H9 (cell line): ENCODE measurements around the gene GCNA. TPM values are rescaled to one million over a fixed set of nuclear protein-coding genes. Genes with fewer than 3 reads are reported as not detected.

Experiments
- DNase-seq: peaks from one replicate; pipeline ENCODE4 v3.0.0-alpha.2; 2017
- H2AFZ ChIP-seq: one replicate; pipeline ENCODE4 v1.6.1; 2013; ENCODE audit warnings: mild to moderate bottlenecking, low read length, control low read depth, moderate library complexity
- H2AK5ac ChIP-seq: 2 replicates; pipeline ENCODE4 v1.6.1; 2013; ENCODE audit warnings: low read length, control low read depth, mixed read lengths; ENCODE audit not compliant: insufficient read length
- H2BK120ac ChIP-seq: one replicate; pipeline ENCODE4 v1.6.1; 2013; ENCODE audit warnings: low read depth, mild to moderate bottlenecking, low read length, control low read depth, inconsistent platforms; ENCODE audit not compliant: poor library complexity, severe bottlenecking
- H2BK12ac ChIP-seq: 2 replicates; pipeline ENCODE4 v1.6.1; 2013; ENCODE audit warnings: low read length, control low read depth, mixed read lengths, low read depth; ENCODE audit not compliant: insufficient read length
- H2BK15ac ChIP-seq: 2 replicates; pipeline ENCODE4 v1.6.1; 2013; ENCODE audit warnings: low read depth, low read length, control low read depth
- H2BK20ac ChIP-seq: one replicate; pipeline ENCODE4 v1.6.1; 2013; ENCODE audit warnings: low read depth, mild to moderate bottlenecking, low read length, control low read depth, inconsistent platforms; ENCODE audit not compliant: poor library complexity, severe bottlenecking
- H2BK5ac ChIP-seq: 2 replicates; pipeline ENCODE4 v1.6.1; 2013; ENCODE audit warnings: low read length, control low read depth, mixed read lengths; ENCODE audit not compliant: insufficient read length
- H3K14ac ChIP-seq: 2 replicates; pipeline ENCODE4 v1.6.1; 2013; ENCODE audit warnings: low read length, control low read depth; ENCODE audit not compliant: insufficient read depth
- H3K18ac ChIP-seq: 2 replicates; pipeline ENCODE4 v1.6.1; 2013; ENCODE audit warnings: low read depth, mild to moderate bottlenecking, mixed read lengths, low read length, control low read depth; ENCODE audit not compliant: insufficient read length
- H3K23ac ChIP-seq: 2 replicates; pipeline ENCODE4 v1.6.1; 2013; ENCODE audit warnings: low read length, control low read depth, mixed read lengths, low read depth; ENCODE audit not compliant: insufficient read length
- H3K23me2 ChIP-seq: 2 replicates; pipeline ENCODE4 v1.6.1; 2013; ENCODE audit warnings: low read depth, mild to moderate bottlenecking, mixed read lengths, low read length, control low read depth; ENCODE audit not compliant: insufficient read length, poor library complexity, severe bottlenecking
- H3K27ac ChIP-seq: 2 replicates; pipeline ENCODE4 v1.5.1; 2013; ENCODE audit warnings: low read length, control low read depth, mixed read lengths, low read depth; ENCODE audit not compliant: insufficient read length
- H3K27me3 ChIP-seq: 2 replicates; pipeline ENCODE4 v1.6.1; 2013; ENCODE audit warnings: low read length, control low read depth, inconsistent platforms; ENCODE audit not compliant: insufficient read depth
- H3K4ac ChIP-seq: 2 replicates; pipeline ENCODE4 v1.6.1; 2013; ENCODE audit warnings: low read depth, mild to moderate bottlenecking, control low read depth, inconsistent platforms, low read length, moderate library complexity
- H3K4me1 ChIP-seq: 2 replicates; pipeline ENCODE4 v1.6.1; 2013; ENCODE audit warnings: low read length, control low read depth, inconsistent platforms; ENCODE audit not compliant: insufficient read depth
- H3K4me2 ChIP-seq: 2 replicates; pipeline ENCODE4 v1.6.1; 2013; ENCODE audit warnings: low read length, control low read depth, mixed read lengths; ENCODE audit not compliant: insufficient read length, insufficient read depth
- H3K56ac ChIP-seq: 2 replicates; pipeline ENCODE4 v1.6.1; 2013; ENCODE audit warnings: low read depth, mild to moderate bottlenecking, mixed read lengths, low read length, control low read depth; ENCODE audit not compliant: insufficient read length
- H3K79me1 ChIP-seq: 2 replicates; pipeline ENCODE4 v1.6.1; 2013; ENCODE audit warnings: low read depth, mild to moderate bottlenecking, moderate library complexity, low read length, control low read depth, inconsistent platforms; ENCODE audit not compliant: insufficient read depth, poor library complexity, severe bottlenecking
- H3K79me2 ChIP-seq: 2 replicates; pipeline ENCODE4 v1.6.1; 2013; ENCODE audit warnings: low read length, control low read depth, inconsistent platforms; ENCODE audit not compliant: insufficient read depth
- H3K9ac ChIP-seq: 2 replicates; pipeline ENCODE4 v1.6.1; 2013; ENCODE audit warnings: low read length, control low read depth, mixed read lengths; ENCODE audit not compliant: insufficient read length; ENCODE audit errors: extremely low read depth
- H3K9me3 ChIP-seq: one replicate; pipeline ENCODE4 v1.6.1; 2013; ENCODE audit warnings: low read depth, low read length, inconsistent platforms; ENCODE audit not compliant: control insufficient read depth
- H3T11ph ChIP-seq: one replicate; pipeline ENCODE4 v1.6.1; 2013; ENCODE audit warnings: mild to moderate bottlenecking, low read length, control low read depth, inconsistent platforms
- H4K20me1 ChIP-seq: one replicate; pipeline ENCODE4 v1.6.1; 2013; ENCODE audit not compliant: control insufficient read depth, insufficient read length, insufficient read depth
- H4K5ac ChIP-seq: 2 replicates; pipeline ENCODE4 v1.6.1; 2013; ENCODE audit warnings: low read depth, mild to moderate bottlenecking, mixed read lengths, low read length, control low read depth; ENCODE audit not compliant: insufficient read length
- H4K8ac ChIP-seq: replicated peaks from 2 replicates; pipeline ENCODE4 v1.6.1; 2013; ENCODE audit warnings: low read length, control low read depth, mixed read lengths, low read depth; ENCODE audit not compliant: insufficient read length
- H4K91ac ChIP-seq: 2 replicates; pipeline ENCODE4 v1.6.1; 2013; ENCODE audit warnings: low read depth, mild to moderate bottlenecking, moderate library complexity, mixed read lengths, low read length, control low read depth; ENCODE audit not compliant: insufficient read length
- H3K27ac Mint-ChIP-seq, 3 experiments: 2 replicates in 2 of 3; 3 replicates in 1 of 3; pipeline ENCODE4 v1.8.0; 2020 to 2021; ENCODE audit warnings: mixed read lengths in 3 of 3, mild to moderate bottlenecking in 1 of 3, moderate library complexity in 1 of 3
- H3K27me3 Mint-ChIP-seq: 2 replicates; pipeline ENCODE4 v1.8.0; 2021; ENCODE audit warnings: low read depth, mild to moderate bottlenecking, moderate library complexity, mixed read lengths
- H3K36me3 Mint-ChIP-seq, 3 experiments: 2 replicates in 2 of 3; 3 replicates in 1 of 3; pipeline ENCODE4 v1.8.0; 2020 to 2021; ENCODE audit warnings: low read depth in 3 of 3, mixed read lengths in 3 of 3; ENCODE audit not compliant: insufficient read depth in 1 of 3
- H3K4me1 Mint-ChIP-seq, 2 experiments: 2 replicates each; pipeline ENCODE4 v1.8.0; 2020; ENCODE audit warnings: mixed read lengths in 2 of 2
- H3K4me3 Mint-ChIP-seq, 2 experiments: 2 replicates in 1 of 2; 3 replicates in 1 of 2; pipeline ENCODE4 v1.8.0; 2020 to 2021; ENCODE audit warnings: mild to moderate bottlenecking in 2 of 2, mixed read lengths in 2 of 2, moderate library complexity in 1 of 2
- H3K9me3 Mint-ChIP-seq, 2 experiments: 2 replicates in 1 of 2; 3 replicates in 1 of 2; pipeline ENCODE4 v1.8.0; 2020; ENCODE audit warnings: mild to moderate bottlenecking in 2 of 2, mixed read lengths in 2 of 2, moderate library complexity in 1 of 2
- WGBS: extraction: QIAGEN DNeasy Blood & Tissue Kit; methylation state at CpG from one replicate; pipeline ENCODE4 v1.1.7; 2013; ENCODE audit warnings: missing lambda C conversion rate, low lambda C conversion rate, mixed read lengths; ENCODE audit not compliant: insufficient read length; ENCODE audit errors: extremely low coverage; 5-methylcytosine and 5-hydroxymethylcytosine counted together
- total RNA-seq: library from RNA; stranded (reverse); gene quantifications from 2 replicates; pipeline ENCODE4 v1.2.1, GENCODE V29; 2021
- TF ChIP-seq, protein P1 (sequence below): fragments of 200-600 bp; sonication (generic); conservative IDR thresholded peaks from 3 replicates; pipeline ENCODE4 v1.8.0; 2021; ENCODE audit warnings: antibody characterized with exemption, mild to moderate bottlenecking

GCNA gene
- total RNA-seq, 1 experiment from 2014 or later = 0.96 TPM

DNA sequence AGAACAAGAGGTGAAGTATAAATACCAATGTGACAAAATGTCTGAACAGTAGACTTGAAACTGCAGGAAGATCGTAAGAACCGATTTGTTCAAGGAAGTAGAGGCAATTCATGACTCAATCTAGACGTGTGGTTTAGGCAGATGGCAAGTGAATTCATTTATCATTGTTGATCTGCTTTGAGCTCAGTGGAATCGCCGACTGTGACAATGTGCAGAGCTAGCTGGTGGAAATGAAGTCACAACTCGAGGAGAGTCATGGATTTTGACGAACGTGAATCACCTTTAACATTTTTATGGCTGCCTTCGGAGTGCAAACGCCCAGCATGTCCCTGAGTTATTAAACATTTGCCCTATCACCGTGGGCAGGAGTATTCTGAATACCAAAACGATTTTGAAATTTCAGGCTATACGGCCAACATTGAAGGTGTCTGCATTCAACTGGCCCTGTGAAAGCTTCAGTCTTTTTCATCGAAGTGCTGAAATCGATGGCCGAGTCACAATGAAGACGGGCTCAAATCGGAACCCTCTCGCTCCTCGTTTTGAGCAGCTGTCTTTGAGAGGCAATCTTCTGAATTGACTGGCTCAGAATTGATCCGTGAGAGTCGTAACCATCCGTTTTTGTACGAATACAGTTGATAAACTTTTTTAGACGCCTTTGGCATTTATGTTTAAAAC, 46.0 kb upstream of the GCNA start:
- no peak overlapping the region for H3K27ac ChIP-seq
- H3K9ac ChIP-seq = peak overlapping the region; percentile 67
- no peak overlapping the region for H2BK15ac ChIP-seq
- no CpG with 5 or more reads among the region's 25 CpGs for WGBS
- Mint-ChIP-seq H3K4me1 (peaks cover 10 to 20% of the 10 kb centered on the region in 2 experiments), H3K36me3 (peaks cover 6 to 39% (median 25%) of the 10 kb centered on the region in 3 experiments), H3K4me3 (peak overlapping the region; percentile 92 to 95), H3K27me3 (peaks cover 2% of the 10 kb centered on the region), H3K27ac (peak overlapping the region in 2 of 3 experiments; percentile 70; a peak in 3 of 7 replicates), H3K9me3 (peaks cover 76 to 80% of the 10 kb centered on the region in 2 experiments)
- H3K4ac ChIP-seq = no peak overlapping the region
- no peak overlapping the region for H3K18ac ChIP-seq
- H4K5ac ChIP-seq = no peak overlapping the region
- H3K14ac ChIP-seq = no peak overlapping the region
- no peaks in the 10 kb centered on the region for H3K27me3 ChIP-seq
- no peak overlapping the region for H3K23ac ChIP-seq
- H2BK120ac ChIP-seq = no peak overlapping the region
- no peak overlapping the region for H3T11ph ChIP-seq
- no peak overlapping the region for H4K8ac ChIP-seq
- no peak overlapping the region for H2BK12ac ChIP-seq
- H2AFZ ChIP-seq = no peak overlapping the region
- H3K4me2 ChIP-seq = peak overlapping the region; percentile 65
- H2BK20ac ChIP-seq = no peak overlapping the region
- H3K79me2 ChIP-seq = peaks cover 29% of the 10 kb centered on the region; the same call in 1 of the 2 replicates
- H2BK5ac ChIP-seq = no peak overlapping the region
- H4K20me1 ChIP-seq = no peaks in the 10 kb centered on the region
- no peak overlapping the region for H2AK5ac ChIP-seq
- DNase-seq = no peak
- peaks cover 8% of the 10 kb centered on the region for H3K23me2 ChIP-seq
- peaks cover 36% of the 10 kb centered on the region for H3K9me3 ChIP-seq
- no peaks in the 10 kb centered on the region for H3K79me1 ChIP-seq
- TF ChIP-seq, protein P1, sequence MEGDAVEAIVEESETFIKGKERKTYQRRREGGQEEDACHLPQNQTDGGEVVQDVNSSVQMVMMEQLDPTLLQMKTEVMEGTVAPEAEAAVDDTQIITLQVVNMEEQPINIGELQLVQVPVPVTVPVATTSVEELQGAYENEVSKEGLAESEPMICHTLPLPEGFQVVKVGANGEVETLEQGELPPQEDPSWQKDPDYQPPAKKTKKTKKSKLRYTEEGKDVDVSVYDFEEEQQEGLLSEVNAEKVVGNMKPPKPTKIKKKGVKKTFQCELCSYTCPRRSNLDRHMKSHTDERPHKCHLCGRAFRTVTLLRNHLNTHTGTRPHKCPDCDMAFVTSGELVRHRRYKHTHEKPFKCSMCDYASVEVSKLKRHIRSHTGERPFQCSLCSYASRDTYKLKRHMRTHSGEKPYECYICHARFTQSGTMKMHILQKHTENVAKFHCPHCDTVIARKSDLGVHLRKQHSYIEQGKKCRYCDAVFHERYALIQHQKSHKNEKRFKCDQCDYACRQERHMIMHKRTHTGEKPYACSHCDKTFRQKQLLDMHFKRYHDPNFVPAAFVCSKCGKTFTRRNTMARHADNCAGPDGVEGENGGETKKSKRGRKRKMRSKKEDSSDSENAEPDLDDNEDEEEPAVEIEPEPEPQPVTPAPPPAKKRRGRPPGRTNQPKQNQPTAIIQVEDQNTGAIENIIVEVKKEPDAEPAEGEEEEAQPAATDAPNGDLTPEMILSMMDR = no peak
- H3K4me1 ChIP-seq = no peaks in the 10 kb centered on the region; the same call in 1 of the 2 replicates
- no peak overlapping the region for H4K91ac ChIP-seq
- no peak overlapping the region for H3K56ac ChIP-seq
